ENCODE measurements around the gene TEDC1. TPM values are rescaled to one million over a fixed set of nuclear protein-coding genes. Genes with fewer than 3 reads are reported as not detected.

Gene TEDC1
- polyA plus RNA-seq, 1 of the 3 experiments (the other 2 are of a cell fraction) = 13.4 TPM

DNA sequence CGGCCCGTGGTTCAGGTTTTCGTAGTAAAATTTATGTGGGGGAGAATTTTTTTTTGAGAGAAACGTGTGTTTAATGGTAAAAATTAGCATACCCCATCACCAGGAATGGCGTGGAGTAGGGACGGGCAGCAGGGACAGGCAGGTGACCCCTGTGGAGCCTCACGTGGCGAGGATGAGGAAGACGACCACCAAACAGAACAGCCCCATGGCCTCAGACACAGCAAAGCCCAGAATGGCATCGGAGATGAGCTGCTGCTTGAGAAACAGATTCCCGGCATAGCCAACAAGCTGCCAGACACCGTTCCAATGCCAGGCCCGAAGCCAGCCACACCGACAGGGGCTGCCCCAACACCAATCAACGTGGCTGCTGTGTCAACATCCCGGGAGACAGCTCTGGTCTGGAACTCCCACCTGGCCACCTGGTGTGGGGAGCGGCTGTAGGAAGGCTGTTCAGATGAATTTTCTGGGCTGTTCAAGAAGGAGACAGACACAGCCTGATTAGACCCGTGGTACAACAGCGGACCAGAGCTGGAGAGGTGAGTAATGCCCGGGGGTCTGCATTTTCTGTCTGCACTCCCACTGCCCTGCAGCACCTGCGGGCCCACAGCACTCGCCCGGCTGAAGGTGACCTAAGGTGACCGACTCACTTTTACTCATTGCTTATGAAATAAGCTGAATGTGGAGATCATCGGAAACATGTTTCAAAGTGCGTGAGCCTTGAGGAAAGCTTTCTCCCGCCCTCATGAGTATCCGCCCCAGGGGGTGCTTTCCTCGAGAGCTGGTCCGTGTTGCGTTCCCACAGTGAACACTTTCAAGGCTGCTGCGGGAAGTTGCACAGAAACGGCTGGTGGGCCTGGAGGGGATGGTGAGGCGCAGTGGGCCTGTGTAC lies 45.9 kb downstream of the TEDC1 start:
- POLR2A ChIA-PET = no interaction called here
- CTCF ChIA-PET = interaction anchor here (0.8 to 3.6 kb wide), 20 partner anchors 8 to 509 kb away, joined by 3 to 27 read pairs (median 4); partner anchors contain the start of gene TMEM121
- Histone ChIP-seq H3K79me2 (ENCODE audit: insufficient read depth) (no peaks in the 10 kb centered on the region), H3K27ac (ENCODE audit: low read depth in 2 of 2, low read length in 1 of 2) (no peak overlapping the region), H3K4me3 (ENCODE audit: low read depth in 2 of 2, low read length in 1 of 2) (no peak overlapping the region), H3K36me3 (replicated peaks in 1 of 2; ENCODE audit: control insufficient read depth in 1 of 2, insufficient read depth in 2 of 2, low read length in 1 of 2) (no peaks in the 10 kb centered on the region), H3K9me2 (no peaks in the 10 kb centered on the region), H3K9ac (no peak overlapping the region), H3K4me2 (no peak overlapping the region), H3K4me1 (ENCODE audit: control insufficient read depth in 1 of 2, insufficient read depth in 2 of 2, low read depth in 1 of 2, low read length in 1 of 2) (no peaks in the 10 kb centered on the region; a peak in 1 of 4 replicates), H3F3A (replicated peaks; ENCODE audit: insufficient read depth) (no peaks in the 10 kb centered on the region), H4K20me1 (ENCODE audit: insufficient read depth) (no peaks in the 10 kb centered on the region), H3K9me3 (no peaks in the 10 kb centered on the region), H3K27me3 (ENCODE audit: insufficient read depth) (peaks cover 5% of the 10 kb centered on the region; the same call in 1 of the 2 replicates), H2AFZ (ENCODE audit: low read depth) (no peak overlapping the region)
- no peak for TF ChIP-seq MXI1 (IDR thresholded peaks at IDR 0.05; ENCODE audit: low read depth, low read length)
- TF ChIP-seq JUND (IDR thresholded peaks at IDR 0.05) = no peak
- no peak for TF ChIP-seq GATA2 (CRISPR knock-in tag; IDR thresholded peaks at IDR 0.05)
- TF ChIP-seq FOXM1 (IDR thresholded peaks at IDR 0.05; ENCODE audit: low read depth) = no peak
- no peak for TF ChIP-seq ELF1 (IDR thresholded peaks at IDR 0.05)
- no peak for TF ChIP-seq SMC3 (IDR thresholded peaks at IDR 0.05; ENCODE audit: low read depth, low read length)
- TF ChIP-seq EZH2phosphoT487 (IDR thresholded peaks at IDR 0.05; ENCODE audit: borderline replicate concordance, low read depth) = no peak
- TF ChIP-seq, protein P1, sequence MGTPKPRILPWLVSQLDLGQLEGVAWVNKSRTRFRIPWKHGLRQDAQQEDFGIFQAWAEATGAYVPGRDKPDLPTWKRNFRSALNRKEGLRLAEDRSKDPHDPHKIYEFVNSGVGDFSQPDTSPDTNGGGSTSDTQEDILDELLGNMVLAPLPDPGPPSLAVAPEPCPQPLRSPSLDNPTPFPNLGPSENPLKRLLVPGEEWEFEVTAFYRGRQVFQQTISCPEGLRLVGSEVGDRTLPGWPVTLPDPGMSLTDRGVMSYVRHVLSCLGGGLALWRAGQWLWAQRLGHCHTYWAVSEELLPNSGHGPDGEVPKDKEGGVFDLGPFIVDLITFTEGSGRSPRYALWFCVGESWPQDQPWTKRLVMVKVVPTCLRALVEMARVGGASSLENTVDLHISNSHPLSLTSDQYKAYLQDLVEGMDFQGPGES (IDR thresholded peaks at IDR 0.05; ENCODE audit: low read depth, low read length) = no peak
- no peak for TF ChIP-seq EP300 (IDR thresholded peaks at IDR 0.05; ENCODE audit: borderline replicate concordance in 1 of 2, low read depth in 1 of 2, low read length in 1 of 2)
- no peak for TF ChIP-seq GABPA (IDR thresholded peaks at IDR 0.05; ENCODE audit: low read depth)
- no peak for TF ChIP-seq RCOR1 (IDR thresholded peaks at IDR 0.05; ENCODE audit: low read length)
- TF ChIP-seq MEF2A (IDR thresholded peaks at IDR 0.05; ENCODE audit: borderline replicate concordance, low read depth) = no peak
- TF ChIP-seq, protein P2, sequence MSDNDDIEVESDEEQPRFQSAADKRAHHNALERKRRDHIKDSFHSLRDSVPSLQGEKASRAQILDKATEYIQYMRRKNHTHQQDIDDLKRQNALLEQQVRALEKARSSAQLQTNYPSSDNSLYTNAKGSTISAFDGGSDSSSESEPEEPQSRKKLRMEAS (IDR thresholded peaks at IDR 0.05; ENCODE audit: low read depth) = no peak
- TF ChIP-seq FOSL2 (IDR thresholded peaks at IDR 0.05; ENCODE audit: borderline replicate concordance, low read depth) = no peak
- no peak for TF ChIP-seq YY1 (IDR thresholded peaks at IDR 0.05; ENCODE audit: low read depth)
- peak; percentile 29 for DNase-seq
- WGBS (ENCODE audit: low lambda C conversion rate) = 37% methylated on average over 24 of the region's 34 CpGs

Measured in SK-N-SH (cell line).